GM15510 (cell line): ENCODE measurements around the gene CBX5.

Source experiments
- POLR2A ChIP-seq: IDR thresholded peaks from 3 replicates; pipeline ENCODE4 v1.6.1; 2011; ENCODE audit warnings: borderline replicate concordance; ENCODE audit not compliant: insufficient read length; ENCODE audit errors: extremely low read depth

Gene CBX5

DNA sequence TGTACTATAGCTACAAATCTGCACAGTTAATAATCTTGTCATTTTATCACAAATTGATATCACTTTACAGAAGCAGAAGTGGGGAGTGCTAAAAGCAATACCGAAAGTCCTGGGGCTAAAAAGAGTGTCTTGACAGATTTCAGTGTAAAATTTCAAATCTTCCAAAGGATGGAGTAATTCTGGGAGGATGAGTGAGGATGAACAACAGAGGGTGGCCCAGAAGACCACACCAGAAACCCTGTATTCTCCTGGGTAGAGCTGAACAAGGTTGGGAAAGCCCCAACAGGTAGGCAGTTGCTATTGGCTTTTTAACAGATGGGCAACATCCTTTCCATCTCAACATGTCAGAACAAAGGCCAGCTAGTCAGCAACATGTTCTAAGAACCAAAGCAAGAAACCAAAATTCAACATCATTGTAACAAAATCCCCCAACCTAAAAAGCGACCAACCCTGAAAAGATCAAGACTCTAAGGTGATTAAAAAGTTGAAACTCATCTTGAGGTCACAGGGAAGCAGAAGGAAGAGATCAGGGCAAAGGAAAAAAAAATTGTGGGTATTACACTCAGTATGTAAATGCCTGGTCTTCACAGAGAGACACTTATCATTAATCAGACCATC is 38.8 kb downstream of the CBX5 start:
- no peak for TF ChIP-seq POLR2A

DNA sequence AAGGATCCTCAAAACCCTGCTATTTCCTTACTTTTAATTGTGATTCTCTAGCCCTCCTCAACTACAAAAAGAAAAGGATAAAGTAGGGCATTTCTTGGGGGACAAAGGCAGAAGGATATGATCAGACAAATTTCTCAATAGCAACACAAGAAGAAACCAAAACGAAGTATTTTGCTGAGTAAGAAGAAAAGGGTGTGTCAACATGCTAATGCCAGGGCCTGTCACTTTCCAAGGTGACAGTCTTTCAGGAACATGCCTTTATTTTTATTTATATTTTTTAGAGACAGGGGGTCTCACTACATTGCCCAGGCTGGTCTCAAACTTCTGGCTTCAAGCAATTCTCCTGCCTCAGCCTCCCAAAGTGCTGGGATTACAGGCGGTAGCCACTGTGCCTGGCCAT is 39.8 kb downstream of the CBX5 start:
- TF ChIP-seq POLR2A = no peak

DNA sequence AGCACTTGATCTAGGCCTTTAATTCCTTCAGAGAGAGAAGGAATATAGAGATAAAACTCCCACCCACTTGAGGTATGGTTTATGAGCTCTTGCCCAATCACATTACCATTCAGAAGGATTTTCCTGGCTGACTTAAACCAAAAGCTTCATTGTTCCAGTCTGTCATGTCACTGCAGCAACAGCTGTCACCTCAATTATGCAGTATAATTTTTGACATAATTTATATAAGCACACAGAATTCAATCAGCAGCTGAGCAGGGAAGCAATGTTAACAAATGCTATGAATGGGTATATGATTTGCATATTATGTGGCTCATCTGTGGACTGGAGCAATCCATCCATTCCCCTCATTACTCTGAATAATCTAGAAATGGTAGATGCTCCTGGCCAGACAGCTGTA is 40.3 kb downstream of the CBX5 start:
- no peak for TF ChIP-seq POLR2A

DNA sequence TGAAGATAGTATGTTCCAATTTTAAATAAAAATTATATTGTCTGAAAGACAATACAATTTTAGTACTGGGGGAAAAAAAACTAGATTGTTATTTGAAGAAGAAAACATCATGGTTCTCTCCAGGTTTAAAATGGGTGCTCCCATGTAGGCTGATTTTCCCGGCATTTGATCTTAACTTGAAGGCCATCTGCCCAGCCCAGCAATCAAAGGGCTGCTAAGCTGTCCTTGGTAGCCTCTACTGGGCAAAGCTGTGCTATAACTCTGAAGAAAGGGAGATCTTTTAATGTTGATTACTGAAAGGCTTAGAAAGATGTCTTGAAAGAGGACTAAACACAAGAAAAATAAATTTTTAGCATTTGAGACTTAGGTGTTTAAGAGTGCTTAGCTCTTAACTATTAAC is 41.4 kb downstream of the CBX5 start:
- TF ChIP-seq POLR2A = no peak

DNA sequence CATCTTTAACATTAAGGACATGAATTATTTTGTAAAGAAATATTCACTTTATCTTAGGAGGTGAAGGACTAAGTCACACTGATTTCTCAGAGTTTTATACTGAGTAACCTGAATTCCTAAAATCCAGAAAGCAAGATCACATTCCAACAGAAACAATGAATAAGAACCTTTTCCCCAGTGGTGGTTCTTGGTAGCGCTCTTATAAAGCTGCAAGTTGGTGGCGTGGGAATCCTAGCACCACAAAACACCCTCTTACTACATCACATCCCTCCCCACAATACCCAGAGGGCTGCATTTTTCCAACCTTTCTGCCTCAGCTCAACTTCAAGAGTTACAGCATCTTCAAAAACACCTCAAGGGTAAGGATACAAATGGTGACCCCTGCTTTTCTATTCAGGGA is 47.1 kb downstream of the CBX5 start:
- no peak for TF ChIP-seq POLR2A

DNA sequence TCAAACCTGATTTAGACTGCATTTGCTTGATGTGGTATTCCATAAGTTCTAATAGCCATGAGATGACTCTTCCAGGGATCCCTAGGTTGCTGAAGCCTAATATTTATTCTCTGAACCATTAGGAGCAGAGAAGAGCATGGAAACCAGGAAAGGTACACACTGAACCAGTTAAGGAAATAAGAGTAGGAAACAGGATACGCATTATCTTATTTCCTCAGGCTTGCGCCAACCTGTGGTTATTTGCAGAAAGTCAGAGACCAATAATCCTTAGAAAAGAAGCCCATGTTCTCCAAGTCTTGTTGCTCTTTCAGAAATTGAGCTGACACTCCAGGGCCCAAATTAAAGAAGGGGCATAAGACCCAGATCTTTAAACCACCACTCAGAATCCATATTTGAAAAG is 49.4 kb downstream of the CBX5 start:
- TF ChIP-seq POLR2A = no peak

DNA sequence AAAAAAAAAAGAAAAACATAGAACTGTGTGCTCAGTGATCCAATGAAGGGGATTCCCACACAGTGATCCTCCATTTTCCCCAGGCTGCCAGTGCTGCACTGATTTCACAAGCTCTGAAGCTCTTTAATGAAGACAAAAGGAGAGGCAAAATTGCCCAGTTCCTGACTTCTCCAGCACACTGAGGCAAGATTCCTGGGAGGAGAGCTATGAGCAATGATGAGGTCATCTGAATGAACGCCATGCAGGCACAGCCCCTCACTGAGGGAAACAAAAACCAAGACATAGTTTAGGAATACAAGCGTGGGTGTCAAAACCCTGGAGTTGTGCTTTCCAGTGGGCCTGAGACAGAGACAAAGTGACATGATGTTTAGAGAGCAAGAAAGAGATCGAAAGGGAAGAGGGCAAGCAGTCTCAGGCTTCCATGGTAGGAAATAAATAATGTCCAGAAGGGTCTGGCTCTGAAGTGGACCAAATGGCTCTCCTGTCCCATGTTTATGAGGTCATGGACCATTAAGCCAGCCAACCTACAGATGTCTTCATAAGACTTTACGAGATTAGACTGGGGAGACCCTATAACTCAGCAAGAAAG is 50.2 kb downstream of the CBX5 start:
- no peak for TF ChIP-seq POLR2A

DNA sequence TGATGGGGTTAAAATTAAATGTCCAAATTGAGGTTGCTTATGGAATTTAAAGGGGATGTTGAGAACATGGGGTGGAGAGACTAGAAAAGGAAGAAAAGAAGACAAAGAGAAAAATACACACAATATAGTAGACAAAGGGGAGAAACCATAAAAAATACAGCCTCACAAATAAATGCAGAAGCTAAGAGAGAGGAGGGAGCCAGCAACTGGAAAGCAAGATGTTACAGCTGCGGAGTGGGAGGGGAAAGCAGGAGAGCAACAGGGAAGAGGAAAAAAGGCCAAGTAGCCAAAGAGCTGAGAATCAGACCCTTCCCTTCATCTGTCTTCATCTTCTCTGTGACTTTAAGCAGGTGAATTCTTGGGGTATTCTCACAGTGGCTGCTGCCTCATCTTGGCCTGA is 51.5 kb downstream of the CBX5 start:
- no peak for TF ChIP-seq POLR2A

DNA sequence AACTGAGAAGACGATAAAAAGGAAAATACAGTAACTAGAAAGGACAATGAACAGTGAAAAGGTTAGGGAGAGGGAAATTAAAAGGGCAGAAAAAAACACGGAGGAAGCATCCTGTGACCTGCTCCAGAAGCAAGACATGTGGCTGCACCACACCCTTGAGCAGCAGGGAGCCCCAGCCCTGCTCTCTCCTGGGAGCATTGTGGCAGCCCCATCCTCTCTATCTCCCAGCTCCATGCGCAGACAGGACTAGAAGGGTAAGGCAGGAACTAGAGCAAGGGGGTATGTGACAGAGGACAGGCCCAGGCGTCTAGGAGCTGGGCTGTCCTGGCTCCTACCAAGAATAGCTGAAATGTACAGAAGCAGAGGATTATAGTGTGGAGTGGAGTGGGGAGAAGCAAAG is 52.5 kb downstream of the CBX5 start:
- TF ChIP-seq POLR2A = no peak

DNA sequence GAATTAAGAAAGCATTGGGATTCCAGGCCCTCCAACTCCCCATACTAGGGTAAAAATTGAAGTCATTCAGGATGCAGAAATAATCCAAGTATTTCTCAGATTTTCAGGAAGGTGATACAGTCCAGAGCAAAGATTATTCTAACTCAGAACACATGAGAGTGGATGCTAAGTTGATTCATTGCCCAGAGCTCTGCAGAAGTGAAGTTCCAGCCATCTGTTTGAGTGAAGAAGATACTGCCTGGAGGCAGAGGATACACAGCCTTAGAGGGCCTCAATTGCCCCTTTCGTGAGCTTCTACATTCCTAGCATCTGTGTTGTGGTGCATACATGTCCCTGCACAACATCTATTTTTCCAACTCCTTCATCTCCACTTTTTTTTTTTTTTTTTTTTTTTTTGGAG is 54.3 kb downstream of the CBX5 start:
- no peak for TF ChIP-seq POLR2A

DNA sequence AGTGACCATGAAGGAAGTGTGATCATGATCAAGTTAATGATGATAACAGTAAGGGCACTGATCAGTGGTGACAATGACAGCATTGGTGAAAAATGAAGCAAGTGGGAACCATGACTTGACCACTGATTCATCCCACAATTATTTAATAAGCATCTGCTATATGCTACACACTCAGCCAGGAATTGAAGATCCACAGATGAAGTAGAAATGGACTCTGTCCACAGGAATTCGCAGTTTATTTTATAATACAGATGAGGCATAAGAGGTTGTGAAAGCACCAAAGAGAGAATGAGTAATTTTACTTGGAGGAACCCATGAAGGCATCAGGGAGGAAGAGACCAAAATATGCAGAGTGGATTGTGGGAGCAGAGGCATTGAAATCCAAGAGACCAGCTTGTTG is 57.3 kb downstream of the CBX5 start:
- no peak for TF ChIP-seq POLR2A

DNA sequence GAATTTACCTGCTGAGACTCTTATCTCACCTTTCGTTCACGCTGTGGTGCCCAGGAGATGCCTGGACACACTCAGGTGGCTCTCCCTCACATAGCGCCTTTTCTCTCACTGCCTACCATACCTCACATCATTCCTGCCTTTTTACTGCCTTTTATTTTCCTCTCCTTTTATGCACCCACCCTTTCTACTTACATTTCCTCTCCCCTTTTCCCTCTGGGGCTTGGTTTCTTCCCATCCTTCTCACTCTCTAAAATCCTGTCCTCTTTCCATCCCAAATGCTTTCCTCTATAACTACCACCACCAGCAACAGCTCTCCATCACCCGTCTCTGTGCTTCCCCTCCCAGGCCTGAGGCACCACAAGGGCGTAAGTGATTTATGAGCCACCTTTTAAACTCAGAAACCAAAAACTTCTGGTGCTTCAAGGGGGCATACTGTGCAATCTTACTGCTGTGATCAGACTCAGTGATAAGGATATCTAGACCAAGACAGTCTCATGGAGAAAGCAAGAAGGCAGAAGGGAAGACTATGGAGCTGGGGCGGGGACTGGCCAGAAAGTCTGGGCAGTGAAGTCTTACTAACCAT is 58.4 kb downstream of the CBX5 start:
- no peak for TF ChIP-seq POLR2A

DNA sequence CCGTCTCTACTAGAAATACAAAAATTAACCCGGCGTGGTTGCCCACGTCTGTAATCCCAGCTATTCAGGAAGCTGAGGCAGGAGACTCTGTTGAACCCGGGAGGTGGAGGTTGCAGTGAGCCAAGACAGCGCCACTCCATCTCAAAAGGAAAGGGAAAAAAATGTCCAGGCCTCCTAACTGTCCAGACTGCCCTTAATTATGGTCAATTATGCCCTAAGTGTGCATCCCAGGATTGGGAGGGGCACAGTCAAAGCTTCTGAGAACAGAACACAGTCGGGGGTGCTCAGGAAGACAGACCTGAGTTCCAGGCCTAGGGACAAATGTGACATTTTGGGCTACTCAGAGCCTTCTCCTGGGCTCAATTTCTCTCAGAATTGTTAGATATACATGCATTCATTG is 59.4 kb downstream of the CBX5 start:
- no peak for TF ChIP-seq POLR2A

DNA sequence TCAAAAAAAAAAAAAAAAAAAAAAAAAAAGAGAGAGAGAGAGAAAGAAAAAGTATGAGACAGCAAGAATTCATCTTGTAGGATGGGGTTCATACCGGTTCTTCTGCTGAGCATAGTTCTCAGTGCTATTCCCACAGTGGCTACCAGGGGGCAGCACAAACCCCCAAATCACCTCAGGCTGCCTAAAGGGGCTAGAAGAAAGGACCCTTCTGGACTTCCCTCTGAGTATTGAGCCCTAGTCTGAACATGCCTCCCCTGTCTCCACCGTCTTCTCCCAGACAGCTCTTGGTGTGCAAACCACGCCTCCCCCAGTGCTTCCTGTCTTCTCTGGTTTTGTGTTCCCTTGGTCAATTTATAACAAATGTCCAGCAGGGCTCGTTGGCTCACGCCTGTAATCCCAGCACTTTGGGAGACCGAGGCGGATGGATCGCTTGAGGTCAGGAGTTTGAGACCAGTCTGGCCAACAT is 59.8 kb downstream of the CBX5 start:
- TF ChIP-seq POLR2A = no peak

DNA sequence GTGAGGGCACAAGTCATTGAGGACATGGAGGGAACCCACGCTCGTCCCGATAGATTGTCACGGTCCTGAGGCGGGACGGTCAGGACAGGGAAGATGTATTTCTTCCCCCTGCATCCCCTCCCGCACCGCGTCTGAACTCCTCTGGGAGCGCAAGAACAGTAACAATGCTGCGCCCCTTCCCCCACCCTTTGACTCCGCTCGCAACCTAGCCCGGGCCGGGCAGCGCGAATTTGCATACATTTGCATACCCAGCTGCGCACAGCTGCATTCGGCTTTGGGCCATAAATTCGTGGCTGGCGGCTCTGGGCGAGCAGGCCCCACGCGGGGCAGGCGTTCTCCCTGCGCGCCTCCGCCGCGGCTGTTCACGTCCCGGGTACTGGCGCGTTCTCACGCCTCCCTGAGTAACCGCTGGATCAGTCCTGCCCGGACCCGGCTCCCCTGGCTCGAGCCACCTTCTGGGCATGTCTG is 62.1 kb downstream of the CBX5 start:
- peak; percentile 21 for TF ChIP-seq POLR2A

DNA sequence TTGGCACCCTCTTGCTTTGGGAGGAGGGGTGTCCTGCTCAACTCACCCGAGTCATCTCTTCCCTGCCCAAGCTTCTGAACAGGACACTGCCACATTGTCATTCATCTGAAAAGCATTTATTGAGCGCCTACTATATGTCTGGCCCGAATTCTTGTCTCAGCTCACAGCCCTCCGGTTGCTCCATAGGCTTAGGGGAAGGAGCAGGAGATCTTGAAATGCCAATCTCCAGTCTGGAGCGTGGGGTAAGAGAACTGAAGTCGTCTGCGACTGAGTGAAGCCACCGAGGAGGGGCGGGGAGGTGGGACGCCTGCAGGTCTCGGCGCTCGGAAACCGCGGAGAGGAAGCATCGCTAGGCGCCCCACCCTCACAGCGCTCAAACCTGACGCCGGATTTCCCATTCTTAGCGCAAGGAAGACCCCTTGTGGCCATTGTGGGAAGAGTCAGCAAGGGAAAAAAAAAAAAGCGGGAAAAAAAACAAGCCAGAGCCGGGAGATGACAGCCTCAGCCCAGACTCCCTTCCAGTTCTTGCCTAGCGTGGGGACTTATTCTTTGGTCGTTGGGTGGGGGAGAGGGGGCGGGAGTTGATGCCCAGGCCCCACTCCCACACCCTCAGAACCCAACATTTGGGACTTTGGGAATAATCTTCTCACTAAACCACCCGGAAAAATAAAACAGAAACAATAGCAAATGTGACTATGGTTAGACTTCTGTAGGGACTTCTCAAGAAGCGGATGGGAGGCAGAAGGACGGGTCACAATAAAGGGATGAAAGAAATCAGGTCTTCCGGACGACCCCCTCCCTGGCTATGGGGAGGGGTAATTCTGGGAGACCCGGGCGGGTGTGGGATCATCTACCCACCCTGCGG is 62.9 kb downstream of the CBX5 start:
- no peak for TF ChIP-seq POLR2A

DNA sequence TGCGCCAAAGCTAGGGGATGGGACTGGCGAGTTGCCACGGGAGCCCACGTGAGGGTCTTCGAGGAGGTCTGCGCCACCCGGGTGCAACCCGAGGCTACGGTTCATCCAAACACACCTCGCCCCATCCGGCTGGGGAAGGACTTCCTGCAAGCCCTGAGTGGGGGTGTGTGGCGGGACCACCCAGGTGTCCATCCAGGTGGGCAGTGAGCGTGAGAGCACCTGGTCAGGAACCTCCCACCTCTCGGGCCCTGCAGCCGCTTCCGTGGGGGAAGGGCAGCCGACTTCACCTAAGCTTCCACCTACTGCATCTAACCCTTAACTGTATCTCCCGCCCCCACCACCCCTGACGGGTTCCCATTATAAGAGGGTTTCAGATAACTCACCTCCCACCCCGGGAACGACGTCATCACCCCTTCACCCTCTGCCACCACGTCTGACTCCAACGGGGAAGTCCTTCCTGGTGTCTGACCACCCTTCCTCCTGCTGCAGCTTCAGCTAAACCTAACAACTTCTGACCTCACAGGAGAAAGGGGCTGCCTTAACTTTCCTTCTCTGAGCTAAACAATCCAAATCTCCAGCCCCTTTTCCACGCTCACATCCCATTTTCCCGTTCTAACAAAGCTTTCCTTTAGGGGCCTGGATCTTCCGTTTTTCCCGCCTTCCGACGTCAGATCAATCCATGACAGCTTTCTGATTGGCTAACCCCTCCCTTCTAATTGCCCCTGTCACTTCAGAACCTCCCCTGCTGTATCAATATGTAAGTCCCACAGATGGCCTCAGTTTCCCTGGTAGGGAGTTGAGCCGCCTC is 63.7 kb downstream of the CBX5 start:
- TF ChIP-seq POLR2A = no peak
